Uterus (tissue), 4 donors: Measurements from ENCODE around the gene SLC6A7. TPM values are rescaled to one million over a fixed set of nuclear protein-coding genes. Genes with fewer than 3 reads are reported as not detected.

Experiments
- DNase-seq, 2 donors: peaks; one replicate each; pipeline ENCODE4 v3.0.0-alpha.2; 2019 to 2020
- H3K27ac ChIP-seq, 2 donors: fragments of 200-600 bp; sonication (generic); 1 replicate in 1 of 2; 2 replicates in 1 of 2; pipeline ENCODE4 v1.5.1; 2016 to 2018
- H3K27me3 ChIP-seq, 2 donors: fragments of 200-600 bp; sonication (generic); one replicate each; pipeline ENCODE4 v1.5.1; 2018 to 2019; ENCODE audit warnings: control low read depth in 1 of 2
- H3K36me3 ChIP-seq, 2 donors: fragments of 200-600 bp; sonication (generic); one replicate each; pipeline ENCODE4 v1.5.1; 2019; ENCODE audit warnings: control low read depth in 1 of 2
- H3K4me1 ChIP-seq, 2 donors: fragments of 200-600 bp; sonication (generic); one replicate each; pipeline ENCODE4 v1.5.1; 2018 to 2019; ENCODE audit warnings: control low read depth in 1 of 2
- H3K4me3 ChIP-seq, 2 donors: fragments of 200-600 bp; sonication (generic); 1 replicate in 1 of 2; 2 replicates in 1 of 2; pipeline ENCODE4 v1.5.1; 2018 to 2019; ENCODE audit warnings: mild to moderate bottlenecking in 1 of 2
- H3K9me3 ChIP-seq, 2 donors: fragments of 200-600 bp; sonication (generic); one replicate each; pipeline ENCODE4 v1.5.1; 2019; ENCODE audit warnings: control low read depth in 1 of 2
- CTCF ChIP-seq, 4 experiments: fragments of 200-600 bp in 2 of 4; fragments of 450-650 bp in 2 of 4; sonication (generic) in 2 of 4; IDR thresholded peaks; one replicate each; pipeline ENCODE4 v1.5.1; 2016 to 2019; ENCODE audit warnings: antibody characterized with exemption in 4 of 4, mild to moderate bottlenecking in 2 of 4, moderate library complexity in 1 of 4
- POLR2A ChIP-seq, 2 donors: fragments of 450-650 bp; IDR thresholded peaks; one replicate each; pipeline ENCODE4 v1.6.1; 2016; ENCODE audit warnings: antibody characterized with exemption in 2 of 2, mild to moderate bottlenecking in 1 of 2, moderate library complexity in 1 of 2
- intact Hi-C: fragments of 100-400 bp; cut with DNase I; formaldehyde crosslinking; loops from one replicate; pipeline ENCODE4 v1.15.1; 2023; ENCODE audit warnings: low total_unique reads
- total RNA-seq, 4 donors: library from RNA; depleted of rRNA in 3 of 4; stranded (reverse); fragments of >200 nt in 3 of 4; gene quantifications; one replicate each; pipeline versions ENCODE4 v1.1.0 to v1.2.4, GENCODE V29; 2014 to 2023
- donor health status: DM: yes; HTN: yes; CAD: no.

Gene SLC6A7
- total RNA-seq, 4 donors from 2014 or later = not detected

GRCh38 chr5:150166037-150166649 lies 23.7 kb upstream of the SLC6A7 start:
- Histone ChIP-seq H3K9me3 (no peaks in the 10 kb centered on the region), H3K27ac (peak overlapping the region; percentile 71 to 74), H3K4me3 (no peak overlapping the region), H3K4me1 (no peaks in the 10 kb centered on the region), H3K27me3 (no peaks in the 10 kb centered on the region), H3K36me3 (no peaks in the 10 kb centered on the region)
- intact Hi-C loops = loop anchor here (10.0 kb wide), 1 partner anchor 49 kb away; no protein-coding TSS in a partner anchor
- DNase-seq = no peak
- TF ChIP-seq CTCF (IDR thresholded peaks at IDR 0.05) (no peak), POLR2A (IDR thresholded peaks at IDR 0.05) (no peak)

- Histone ChIP-seq H3K4me1 (no peaks in the 10 kb centered on the region), H3K4me3 (no peak within 1 kb of the TSS), H3K9me3 (no peaks in the 10 kb centered on the region), H3K27me3 (no peaks in the 10 kb centered on the region), H3K27ac (peak within 1 kb of the TSS; percentile 71 to 74), H3K36me3 (no peaks in the 10 kb centered on the region)
- DNase-seq = no peak
- TF ChIP-seq CTCF (IDR thresholded peaks at IDR 0.05) = no peak
- TF ChIP-seq POLR2A (IDR thresholded peaks at IDR 0.05) = no peak
- intact Hi-C loops = loop anchor here (10.0 kb wide), 1 partner anchor 48 kb away; no protein-coding TSS in a partner anchor
These were observed 23.0 kb upstream of the SLC6A7 start, which contains the start of gene CDX1 for GRCh38 chr5:150166650-150167511. TSS of gene CDX1 (plus strand) at chr5:150166778. CDS start at chr5:150166877, 99 bp downstream.

GRCh38 chr5:150167512-150167850 lies 22.4 kb upstream of the SLC6A7 start:
- Histone ChIP-seq H3K9me3 (no peaks in the 10 kb centered on the region), H3K4me1 (no peaks in the 10 kb centered on the region), H3K27ac (no peak overlapping the region), H3K4me3 (no peak overlapping the region), H3K27me3 (no peaks in the 10 kb centered on the region), H3K36me3 (no peaks in the 10 kb centered on the region)
- no peak for TF ChIP-seq POLR2A (IDR thresholded peaks at IDR 0.05)
- TF ChIP-seq CTCF (IDR thresholded peaks at IDR 0.05) = no peak
- DNase-seq = no peak
- intact Hi-C loops = loop anchor here (10.0 kb wide), 1 partner anchor 47 kb away; no protein-coding TSS in a partner anchor

- intact Hi-C loops = loop anchor here (10.0 kb wide), 1 partner anchor 47 kb away; no protein-coding TSS in a partner anchor
- DNase-seq = no peak
- H3K4me1 ChIP-seq = no peaks in the 10 kb centered on the region
- H3K27ac ChIP-seq = no peak overlapping the region
- H3K4me3 ChIP-seq = no peak overlapping the region
- no peaks in the 10 kb centered on the region for H3K36me3 ChIP-seq
- no peak for TF ChIP-seq POLR2A (IDR thresholded peaks at IDR 0.05)
- no peak for TF ChIP-seq CTCF (IDR thresholded peaks at IDR 0.05)
- H3K27me3 ChIP-seq = no peaks in the 10 kb centered on the region
- H3K9me3 ChIP-seq = no peaks in the 10 kb centered on the region
These were observed 22.0 kb upstream of the SLC6A7 start for GRCh38 chr5:150167908-150168307.

- TF ChIP-seq CTCF (IDR thresholded peaks at IDR 0.05) = no peak
- intact Hi-C loops = loop anchor here (10.0 kb wide), 1 partner anchor 46 kb away; no protein-coding TSS in a partner anchor
- no peaks in the 10 kb centered on the region for H3K36me3 ChIP-seq
- no peaks in the 10 kb centered on the region for H3K27me3 ChIP-seq
- H3K9me3 ChIP-seq = no peaks in the 10 kb centered on the region
- H3K27ac ChIP-seq = no peak overlapping the region
- no peak overlapping the region for H3K4me3 ChIP-seq
- no peaks in the 10 kb centered on the region for H3K4me1 ChIP-seq
- no peak for DNase-seq
These were observed 21.0 kb upstream of the SLC6A7 start for GRCh38 chr5:150168864-150169263.
